Stimulated activated CD8-positive, alpha-beta memory T cell treated with anti-CD3 and anti-CD28 coated beads, Interleukin-7, amount 100 ng/mL, for 24 hours (primary cell): ENCODE results near the gene RASGRF1.
"Not testable (repeated sequence)": the region's sequence is repeated elsewhere in the genome, so short reads cannot be mapped to it uniquely, and the experiment has no call there.

Experiments used
- DNase-seq: peaks from one replicate; pipeline ENCODE4 v3.0.0-alpha.2; 2020; ENCODE audit warnings: low read depth

RASGRF1 gene

DNA sequence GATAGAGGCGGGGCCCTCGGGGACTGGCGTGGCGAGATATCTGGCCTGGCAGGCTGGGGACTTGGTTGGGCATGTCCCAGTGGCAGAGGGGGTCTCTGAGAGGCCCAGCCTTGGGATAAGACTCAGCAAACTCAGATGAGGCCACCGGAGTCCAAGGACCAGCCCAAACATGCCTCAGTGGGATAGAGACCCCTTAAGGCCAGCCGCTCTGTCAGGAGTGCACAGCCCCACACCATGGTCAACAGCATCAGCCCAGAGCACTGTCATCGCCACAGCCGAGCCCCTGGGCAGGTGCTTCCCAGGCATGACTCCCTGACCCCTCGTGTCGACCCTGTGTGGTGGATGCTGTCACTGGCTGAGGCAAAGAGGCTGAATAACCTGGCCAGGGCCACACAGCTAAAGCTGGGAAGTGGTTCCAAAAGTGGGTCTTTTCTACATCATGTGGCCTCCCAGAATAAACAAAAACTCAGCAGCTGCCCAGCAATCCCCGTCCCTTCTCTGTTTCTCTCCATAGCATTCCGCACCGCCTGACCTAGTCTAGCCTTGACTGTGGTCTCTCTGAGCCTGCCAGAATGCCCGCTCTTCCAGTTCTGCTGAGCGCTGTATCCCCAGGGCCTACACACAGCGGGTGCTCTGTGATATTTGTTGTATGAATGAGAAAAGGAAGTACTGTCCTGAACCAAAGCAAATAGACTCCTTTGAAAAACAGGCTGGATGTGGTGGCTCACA lies 160.9 kb downstream of the RASGRF1 start:
- DNase-seq, result no peak

DNA sequence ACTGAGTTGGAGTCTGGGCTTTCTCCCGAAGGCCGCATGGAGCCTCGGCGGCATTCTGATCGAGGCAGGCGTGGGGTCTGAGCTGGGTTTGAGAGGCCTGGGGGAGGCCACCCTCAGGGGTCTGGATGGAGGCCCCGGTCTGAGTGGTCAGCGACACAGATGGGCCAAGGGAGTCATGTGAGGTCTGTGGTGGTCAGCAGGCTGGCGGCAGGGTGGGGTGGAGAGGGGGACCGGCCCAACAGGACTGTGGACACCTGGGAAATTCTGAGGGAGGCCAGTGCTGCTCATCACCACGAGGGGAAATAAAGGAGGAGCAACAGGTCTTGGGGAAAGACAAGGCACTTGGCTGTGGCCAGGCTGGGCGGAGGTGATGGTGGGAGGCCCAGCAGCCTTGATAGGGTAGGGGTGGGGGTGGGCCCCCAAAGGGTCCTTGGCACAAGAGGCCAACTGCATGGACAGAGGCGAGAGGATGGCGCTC lies 161.9 kb downstream of the RASGRF1 start:
- no peak for DNase-seq

DNA sequence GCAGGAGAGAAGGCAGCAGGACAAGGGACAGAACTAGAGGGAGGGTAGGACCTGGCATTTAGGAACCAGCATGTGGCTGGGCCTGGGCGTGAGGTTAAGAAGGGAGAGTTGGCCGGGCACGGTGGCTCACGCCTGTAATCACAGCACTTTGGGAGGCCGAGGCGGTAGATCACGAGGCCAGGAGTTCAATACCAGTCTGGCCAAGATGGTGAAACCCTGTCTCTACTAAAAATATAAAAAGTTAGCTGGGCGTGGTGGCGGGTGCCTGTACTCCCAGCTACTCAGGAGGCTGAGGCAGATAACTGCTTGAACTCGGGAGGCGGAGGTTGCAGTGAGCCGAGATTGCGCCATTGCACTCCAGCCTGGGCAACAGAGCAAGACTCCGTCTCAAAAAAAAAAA lies 162.4 kb downstream of the RASGRF1 start:
- not testable (repeated sequence) for DNase-seq

DNA sequence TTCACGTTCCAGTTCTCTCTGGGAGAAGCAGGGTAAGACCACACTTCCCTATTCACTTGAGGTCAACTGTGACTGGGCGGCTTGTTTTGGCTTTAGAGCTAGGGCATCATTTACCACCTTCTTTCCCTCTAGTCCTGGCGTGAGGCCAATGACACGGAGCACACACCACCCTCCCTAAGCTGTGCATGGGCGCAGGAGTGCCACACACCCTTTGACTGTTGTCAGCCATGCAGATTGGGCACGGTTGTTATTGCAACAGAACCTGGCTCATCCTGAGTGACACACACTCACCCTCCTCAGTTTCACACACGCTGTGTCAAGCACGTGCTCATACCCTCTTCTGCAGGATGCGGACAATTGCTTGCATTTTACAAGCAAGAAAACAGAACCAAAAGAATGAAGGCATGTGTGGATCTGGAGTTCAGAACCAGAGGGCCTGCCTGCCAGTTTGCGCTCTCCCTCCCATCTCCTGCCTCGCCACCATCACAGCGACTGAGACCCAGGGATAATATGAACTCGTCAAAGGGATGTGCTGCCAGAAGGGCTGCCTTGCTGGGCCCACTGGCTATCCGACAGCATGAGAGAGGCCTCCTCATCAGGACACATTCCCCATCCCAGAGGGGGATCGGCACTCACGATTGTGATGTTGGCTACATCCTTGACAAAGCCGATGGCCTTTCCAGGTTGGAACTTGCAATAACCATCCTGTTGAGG lies 163.3 kb downstream of the RASGRF1 start:
- no peak for DNase-seq

DNA sequence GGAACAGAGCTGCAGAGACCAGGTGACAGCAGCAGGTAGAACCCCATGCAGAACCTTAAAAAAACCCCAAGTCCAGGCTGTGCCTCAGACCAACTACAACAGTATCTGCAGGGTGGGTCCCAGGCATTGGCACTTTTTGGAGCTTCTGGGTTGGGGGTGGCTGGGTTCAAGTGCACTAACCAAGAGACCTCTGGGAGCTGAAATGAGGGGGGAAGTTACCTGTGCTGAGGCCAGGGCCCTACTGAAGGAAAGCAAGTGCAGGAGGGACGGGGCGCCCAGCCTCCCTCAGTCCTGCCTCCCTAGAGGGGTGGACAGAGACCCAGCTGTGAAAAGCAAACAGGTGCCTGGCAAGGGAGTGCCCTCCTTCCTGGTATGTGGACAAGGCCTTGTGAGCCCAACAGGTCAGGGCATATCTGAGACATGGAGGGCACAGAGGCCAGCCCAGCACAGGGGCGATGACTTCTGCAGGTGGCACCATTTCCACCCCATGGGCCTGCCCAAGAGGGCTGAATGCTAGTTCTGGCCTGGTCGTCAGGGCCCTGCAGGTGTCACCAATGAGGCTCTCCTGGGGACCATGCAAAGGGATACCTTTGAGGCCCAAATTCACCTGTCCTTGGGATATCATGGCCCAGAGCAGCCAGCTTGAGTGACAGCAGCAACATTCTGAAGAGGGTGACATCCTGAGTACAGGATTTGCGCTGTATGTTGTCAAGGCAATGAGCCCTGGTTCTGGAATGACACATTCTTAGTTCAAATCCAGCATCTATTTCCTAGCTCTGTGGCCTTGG lies 164.4 kb downstream of the RASGRF1 start:
- DNase-seq, result no peak

DNA sequence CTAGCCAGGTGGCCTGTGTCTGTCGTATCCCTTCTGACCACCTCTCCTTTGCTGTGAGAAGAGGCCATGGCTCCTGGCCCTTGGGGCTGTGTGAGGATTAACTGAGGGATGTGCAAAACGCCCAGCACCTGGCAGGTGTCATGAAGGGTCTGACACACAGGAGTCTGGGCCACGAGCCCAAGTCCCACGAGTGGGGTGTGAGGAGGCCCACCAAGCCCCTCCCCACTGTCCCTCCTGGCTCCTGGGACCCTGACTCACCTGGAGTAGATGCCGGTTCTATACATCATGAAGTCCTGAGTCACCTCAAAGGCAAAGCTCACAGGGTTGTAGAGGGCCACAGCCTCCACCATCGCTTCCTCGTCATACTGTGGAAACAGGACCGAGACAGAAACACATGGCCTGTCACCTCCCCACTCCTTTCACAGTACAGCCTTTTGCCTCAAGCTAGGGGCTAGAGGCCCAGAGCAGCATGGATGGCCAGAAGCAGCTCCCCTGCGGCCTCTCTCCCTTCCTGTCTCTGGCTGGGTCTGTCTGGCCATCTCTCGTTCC lies 165.4 kb downstream of the RASGRF1 start:
- DNase-seq, result no peak

DNA sequence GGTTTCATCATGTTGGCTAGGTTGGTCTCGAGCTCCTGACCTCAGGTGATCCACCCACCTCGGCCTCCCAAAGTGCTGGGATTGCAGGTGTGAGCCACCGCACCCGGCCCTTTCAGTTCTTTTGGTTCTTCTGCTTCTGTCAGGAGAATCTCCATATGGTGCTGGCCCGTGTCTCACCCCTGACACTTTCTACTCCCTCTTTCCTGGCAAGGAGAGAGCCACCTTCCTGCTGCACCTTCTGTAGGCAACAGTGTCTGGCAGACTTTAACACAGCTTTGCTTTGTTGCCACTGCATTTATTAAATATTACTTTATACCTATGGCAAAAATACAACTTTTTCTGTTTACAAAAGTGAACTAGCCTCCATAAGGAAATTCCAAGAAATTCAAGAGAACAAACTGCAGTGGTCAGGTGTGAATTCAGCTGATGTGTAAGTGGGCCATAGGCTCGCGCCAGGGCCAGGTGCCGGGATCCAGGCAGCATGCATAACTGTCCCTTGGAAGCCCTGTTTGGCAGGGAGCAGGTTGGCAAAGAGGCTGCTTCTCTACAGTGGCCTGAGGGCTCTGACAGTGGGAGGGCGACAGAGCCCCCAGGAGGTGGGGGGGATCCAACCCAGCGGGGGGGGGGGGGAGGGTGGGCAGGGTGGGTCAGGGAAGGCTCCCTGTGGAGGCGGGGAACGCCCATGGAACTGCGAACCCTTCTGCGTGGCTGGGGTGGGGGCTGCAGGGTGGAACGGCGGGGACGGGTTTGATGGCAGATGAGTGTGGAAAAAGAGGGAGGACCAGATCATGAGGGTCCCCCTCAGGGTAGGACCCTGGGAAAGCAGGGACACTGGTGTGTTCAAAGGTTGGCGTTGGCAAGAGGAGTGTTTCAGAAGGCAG lies 166.9 kb downstream of the RASGRF1 start:
- DNase-seq, result no peak

DNA sequence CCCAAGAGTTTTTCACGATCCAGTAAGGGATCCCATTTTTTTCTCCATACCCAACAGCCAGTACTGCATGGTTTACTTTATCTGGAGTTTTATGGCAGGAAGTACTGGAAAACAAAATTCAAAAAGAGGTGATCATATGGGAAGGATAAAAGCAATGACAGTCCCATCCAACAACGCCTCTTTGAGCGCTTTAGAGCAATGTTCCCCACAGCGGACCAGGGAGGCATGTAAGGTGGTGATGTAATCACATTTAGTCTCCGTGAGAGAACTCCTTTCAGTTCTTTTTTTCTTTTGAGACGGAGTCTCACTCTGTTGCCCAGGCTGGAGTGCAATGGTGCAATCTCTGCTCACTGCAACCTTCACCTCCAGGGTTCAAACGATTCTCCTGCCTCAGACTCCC lies 167.6 kb downstream of the RASGRF1 start:
- DNase-seq, result no peak

DNA sequence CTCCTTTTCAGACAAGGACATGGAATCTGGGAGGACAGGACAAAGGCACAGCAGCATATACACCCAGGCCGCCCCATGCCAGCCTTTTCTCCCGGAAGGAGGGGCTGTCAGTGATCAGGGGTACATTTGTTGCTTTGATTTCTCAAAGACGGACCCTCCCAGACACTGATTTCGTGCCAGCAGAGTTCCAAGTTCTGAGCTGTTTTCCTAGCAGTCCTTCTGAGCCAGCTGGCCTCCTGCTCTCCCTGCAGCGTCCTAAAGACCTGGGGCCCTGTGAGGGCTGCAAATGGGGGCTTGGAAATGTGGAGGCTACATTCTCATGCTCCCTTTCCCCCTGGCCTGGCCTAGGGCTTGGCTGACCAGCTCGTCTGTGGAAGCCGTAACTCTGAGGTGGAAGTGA lies 168.1 kb downstream of the RASGRF1 start:
- DNase-seq, result no peak

DNA sequence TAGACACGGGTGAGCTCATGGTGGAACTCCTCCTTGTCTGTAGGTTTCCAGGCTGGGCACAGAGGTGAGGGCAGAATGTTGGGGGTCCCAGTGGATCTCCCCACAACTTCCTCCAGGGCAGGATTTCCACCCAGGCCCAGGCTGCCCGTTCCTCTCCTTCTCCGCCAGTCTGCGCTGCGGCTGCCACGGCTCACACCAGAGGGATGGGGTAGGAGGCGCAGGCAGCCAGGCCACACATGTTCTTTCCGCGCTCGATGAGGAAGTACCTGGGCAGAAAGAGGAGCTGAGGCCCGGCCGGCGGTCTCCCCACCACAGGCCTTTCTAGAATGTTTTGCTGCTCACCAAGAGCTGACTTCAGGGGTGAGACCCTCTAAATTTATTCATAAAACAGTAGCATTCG lies 168.6 kb downstream of the RASGRF1 start:
- no peak for DNase-seq

DNA sequence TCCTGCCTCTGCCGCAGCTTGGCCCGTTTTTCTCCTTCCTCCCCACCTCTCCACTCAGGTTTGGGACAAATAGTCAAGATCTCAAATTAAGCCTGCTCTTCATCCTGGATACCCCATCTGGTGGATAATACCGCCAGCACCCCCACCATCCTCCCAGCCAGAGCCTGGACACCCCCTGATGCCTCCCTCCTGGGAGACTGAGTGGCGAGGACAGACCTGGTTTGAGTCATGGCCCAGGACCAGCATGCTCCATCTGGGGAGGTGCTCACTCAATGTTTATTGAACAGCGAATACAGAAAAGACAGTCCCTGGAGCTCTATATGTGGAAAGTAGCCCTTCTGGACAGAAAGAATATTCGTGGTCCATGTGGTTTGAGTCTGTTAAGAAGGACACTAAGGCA lies 169.1 kb downstream of the RASGRF1 start:
- DNase-seq, result no peak

DNA sequence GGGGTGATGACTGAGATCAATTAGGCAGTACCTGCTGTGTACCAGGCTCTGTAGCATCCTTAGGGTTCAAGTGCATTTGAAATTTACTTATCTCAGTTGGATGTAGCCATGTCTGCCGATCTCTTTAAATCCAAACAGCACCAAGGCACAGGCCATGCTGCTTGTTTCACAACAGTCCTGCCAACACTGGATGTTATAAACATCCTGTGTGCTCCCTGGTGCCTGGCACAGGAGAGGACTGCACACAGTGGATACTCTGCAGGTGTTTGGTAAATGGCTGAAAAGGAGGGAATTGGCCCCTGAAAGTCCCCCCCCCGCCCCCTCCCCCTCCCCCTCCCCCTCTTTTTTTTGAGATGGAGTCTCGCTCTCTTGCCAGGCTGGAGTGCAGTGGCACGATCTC lies 172.7 kb downstream of the RASGRF1 start:
- DNase-seq, result no peak

DNA sequence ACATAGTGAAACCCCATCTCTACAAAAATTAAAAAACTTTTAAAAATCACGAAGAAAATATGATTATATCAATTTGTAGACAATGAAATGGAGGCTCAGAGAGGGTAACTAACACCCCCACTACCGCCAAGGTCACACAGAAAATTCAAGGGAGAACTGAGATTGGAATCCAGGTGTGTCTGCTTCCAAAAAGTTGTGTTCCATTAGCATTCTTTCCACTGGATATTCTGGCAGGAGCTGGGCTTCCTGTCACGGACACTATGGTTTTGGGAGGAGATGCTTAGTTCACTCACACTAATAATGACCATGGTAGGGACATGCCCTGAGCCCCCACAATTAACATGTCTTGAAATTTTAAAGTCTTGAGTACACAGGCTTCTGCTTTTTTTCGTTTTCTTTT lies 174.5 kb downstream of the RASGRF1 start:
- no peak for DNase-seq

DNA sequence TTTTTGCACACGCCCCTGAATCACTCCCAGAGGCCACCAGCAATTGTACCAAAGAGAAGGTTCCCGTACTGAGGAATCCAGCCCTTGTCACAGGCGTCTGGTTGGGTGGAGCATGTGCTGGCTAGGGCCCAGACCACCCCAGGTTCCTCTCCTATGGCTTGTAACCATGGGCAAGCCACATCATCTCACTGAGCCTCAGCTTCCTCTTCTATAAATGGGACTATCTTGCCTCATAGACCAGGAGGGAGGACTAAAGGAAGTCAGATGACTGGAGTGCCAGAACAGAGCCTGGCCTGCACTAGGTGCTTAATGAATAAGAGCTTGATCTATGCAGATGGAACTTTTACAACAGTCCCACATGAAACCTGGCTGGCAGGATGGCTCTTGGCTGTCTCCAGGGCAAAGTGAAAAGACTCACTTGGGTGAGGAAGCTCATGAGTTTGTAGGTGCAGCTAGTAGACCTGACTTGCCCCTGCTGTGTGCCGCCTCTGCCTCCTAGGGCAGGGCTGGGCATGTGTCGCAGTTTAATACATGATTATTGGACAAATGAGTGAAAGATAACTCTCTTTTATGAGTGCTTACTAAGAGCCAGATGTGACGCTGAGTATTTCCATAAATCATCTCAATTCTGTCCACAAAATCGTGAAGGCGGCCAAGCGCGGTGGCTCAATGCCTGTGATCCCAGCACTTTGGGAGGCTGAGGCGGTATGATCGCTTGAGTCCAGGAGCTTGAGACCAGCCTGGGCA lies 175.1 kb downstream of the RASGRF1 start:
- no peak for DNase-seq

DNA sequence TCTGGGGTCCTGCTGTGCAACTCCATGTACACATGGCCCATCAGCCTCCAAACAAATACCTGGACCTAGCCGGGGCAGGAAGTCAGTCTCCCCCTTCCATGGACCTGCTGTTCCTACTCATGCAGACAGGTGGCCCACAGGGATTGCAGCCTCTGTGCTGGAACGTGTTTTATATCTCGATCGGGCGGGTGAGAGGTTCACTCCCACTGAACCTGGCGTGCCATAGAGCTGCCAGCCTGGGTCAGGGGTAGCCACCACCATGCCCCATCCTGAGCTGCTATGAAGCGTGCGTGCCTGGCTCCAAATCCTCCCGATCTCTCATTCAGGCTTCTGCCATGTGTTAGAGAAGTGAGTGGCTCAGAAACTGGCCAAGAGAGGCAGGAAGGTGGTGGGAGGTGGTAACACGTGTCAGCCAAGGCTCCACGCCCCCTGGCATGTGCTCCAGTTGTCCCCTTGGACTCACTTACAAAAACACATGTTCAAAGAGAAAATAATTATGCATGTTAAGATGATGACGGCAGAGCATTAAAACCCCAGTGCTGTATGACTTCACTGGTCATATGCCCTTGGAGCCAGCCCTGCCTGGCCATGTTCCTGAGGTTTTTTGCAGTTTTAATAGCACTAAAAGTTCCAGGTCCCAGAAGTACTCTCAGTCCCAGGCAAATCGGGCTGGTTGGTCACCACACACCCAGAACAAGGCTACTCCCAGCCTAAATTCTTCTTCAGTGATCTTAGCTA lies 176.4 kb downstream of the RASGRF1 start:
- DNase-seq, result no peak

DNA sequence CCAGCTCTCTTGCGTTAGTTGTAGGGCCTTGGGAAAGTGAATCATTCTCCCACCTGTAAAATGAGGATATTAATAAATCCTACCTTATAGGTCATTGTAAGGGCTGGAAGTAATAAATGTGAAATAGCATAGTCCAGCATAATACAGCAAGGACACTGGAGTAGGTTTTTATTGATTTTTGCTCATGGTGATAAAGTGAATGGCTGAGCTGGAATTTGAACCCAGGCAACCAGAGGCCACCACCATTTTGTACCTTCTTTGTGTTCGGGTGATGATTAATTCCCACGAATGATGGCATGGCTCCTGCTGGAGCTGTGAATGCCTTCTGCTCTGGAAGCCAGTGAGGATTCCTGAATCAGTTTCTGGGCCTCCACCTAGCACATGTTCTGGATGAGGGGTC lies 177.6 kb downstream of the RASGRF1 start:
- DNase-seq, result no peak

DNA sequence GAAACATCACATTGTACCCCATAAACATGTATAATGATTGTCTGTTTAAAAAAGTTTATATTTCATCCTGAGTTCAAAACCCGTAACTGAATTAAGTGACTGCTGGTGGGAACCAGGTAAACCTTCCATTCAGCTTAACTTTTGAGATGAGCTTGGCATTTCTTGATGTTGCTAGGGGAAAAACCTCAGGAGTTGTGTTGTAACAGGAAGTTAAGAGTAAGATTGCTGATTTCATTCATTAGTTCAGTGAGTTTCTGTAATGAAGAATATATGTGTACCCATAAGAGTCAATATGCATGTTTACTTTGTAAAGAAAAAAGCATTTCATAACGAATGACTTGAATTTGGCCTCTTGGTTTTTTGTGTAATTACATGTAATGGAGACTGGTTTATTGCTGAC lies 178.3 kb downstream of the RASGRF1 start:
- no peak for DNase-seq

DNA sequence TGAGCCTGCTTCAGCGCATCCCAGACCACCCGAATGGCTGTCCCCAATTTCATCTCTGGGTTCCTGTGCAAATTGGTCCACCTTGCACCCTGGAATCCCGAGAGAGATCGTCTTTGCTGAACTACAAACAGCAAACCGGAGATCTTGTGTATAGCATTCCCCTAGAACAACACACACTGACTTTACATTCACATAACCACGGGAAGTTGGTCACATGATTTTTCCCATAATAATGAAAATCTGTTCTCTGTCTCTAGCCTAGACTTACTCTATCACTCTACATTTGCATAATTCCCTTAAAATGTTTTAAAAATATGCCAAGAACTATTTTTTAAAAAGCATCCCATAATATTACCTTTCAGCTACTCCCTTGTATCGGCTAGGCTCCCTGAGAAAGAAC lies 180.3 kb downstream of the RASGRF1 start:
- no peak for DNase-seq
